Activated CD4-positive, alpha-beta T cell treated with anti-CD3 and anti-CD28 coated beads, Interleukin-2, amount 50 U/mL, for 48 hours (primary cell): ENCODE data around the gene CTPS1.

Source experiments
- DNase-seq, 2 experiments: peaks; one replicate each; pipeline ENCODE4 v3.0.0-alpha.2; 2020

CTPS1 gene

GRCh38 chr1:41003127-41003639, 23.7 kb downstream of the CTPS1 start:
- DNase-seq: no peak

- peak; percentile 86 to 91 for DNase-seq
These were observed 24.2 kb downstream of the CTPS1 start for GRCh38 chr1:41003640-41004220.

GRCh38 chr1:41005876-41006275, 26.4 kb downstream of the CTPS1 start:
- no peak for DNase-seq

DNA sequence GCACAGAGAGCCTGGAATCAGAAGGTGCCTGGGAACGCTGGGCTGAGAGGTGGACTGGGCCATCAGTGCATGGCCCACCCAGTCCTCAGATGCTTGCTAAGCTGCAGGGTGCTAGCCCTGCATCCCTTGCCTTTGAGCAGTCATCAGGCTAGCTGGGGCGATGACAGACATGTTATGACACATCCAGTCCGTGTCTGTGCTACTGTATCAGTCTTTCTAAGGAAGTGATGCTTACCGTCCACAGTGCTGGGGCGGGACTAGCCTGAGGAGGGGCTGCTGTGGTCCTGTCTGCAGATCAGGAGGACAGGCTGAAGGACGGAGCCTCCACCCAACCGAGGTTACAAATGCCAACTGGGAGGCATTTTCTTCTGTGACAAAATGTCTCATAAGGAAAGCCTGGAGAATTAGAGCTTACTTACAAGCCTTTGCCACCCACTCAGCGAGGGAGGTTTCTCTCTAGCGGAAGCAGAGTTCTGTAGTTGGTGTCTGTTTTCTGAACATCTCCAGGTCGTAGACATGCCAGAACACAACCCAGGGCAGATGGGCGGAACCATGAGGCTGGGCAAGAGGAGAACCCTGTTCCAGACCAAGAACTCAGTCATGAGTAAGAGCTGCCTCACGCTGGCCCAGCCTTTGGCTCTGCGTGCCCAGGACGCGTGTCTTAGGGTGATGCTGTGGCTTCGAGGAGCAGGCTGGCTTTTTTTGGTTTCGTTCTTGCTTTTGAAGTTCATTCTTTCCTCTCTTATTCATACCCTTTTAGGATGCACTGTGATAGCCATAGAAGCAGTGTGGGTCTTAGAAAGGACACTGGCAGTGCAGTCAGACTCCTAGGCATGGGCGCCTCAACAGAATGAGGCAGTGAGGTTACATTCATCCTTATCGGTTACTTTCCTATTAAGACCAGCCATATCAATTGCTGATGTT, 27.7 kb downstream of the CTPS1 start:
- DNase-seq: no peak

GRCh38 chr1:41009466-41009865, 30.0 kb downstream of the CTPS1 start:
- no peak for DNase-seq

GRCh38 chr1:41010345-41010744, 30.8 kb downstream of the CTPS1 start:
- no peak for DNase-seq

GRCh38 chr1:41013024-41013423, 33.5 kb downstream of the CTPS1 start:
- DNase-seq: no peak

- DNase-seq: no peak
These were observed 34.3 kb downstream of the CTPS1 start for GRCh38 chr1:41013796-41014195.

- no peak for DNase-seq
These were observed 35.4 kb downstream of the CTPS1 start for GRCh38 chr1:41014871-41015270.

GRCh38 chr1:41015281-41015896, 35.9 kb downstream of the CTPS1 start:
- no peak for DNase-seq

DNA sequence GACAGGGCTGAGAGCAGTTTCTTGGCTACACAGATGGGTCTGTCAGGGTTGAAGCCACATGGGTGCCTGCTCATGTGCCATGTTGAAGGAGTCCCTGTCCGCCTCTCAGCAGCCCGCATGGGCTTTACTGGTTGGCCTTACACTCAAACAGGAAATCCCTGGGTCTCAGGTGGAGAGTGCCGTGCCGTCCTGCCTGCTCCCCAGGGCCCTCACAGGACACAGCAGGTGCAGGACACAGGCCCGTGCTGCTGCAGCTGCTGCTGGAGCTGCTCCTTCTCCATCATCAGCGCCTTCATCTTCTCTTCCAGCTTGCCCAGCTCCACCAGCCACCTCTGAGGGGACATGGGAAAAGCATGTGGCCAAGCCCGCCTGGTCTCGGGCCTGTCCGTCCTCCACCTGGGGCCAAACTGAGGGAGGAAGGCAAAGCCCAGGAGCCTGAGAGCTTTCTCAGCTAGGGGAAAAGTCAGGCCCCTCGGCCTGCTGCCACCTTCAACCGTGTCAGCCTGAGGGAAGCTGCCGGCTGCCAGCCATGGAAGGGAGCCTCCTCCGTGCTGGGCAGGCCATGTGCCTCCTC, 36.5 kb downstream of the CTPS1 start:
- DNase-seq: no peak

DNA sequence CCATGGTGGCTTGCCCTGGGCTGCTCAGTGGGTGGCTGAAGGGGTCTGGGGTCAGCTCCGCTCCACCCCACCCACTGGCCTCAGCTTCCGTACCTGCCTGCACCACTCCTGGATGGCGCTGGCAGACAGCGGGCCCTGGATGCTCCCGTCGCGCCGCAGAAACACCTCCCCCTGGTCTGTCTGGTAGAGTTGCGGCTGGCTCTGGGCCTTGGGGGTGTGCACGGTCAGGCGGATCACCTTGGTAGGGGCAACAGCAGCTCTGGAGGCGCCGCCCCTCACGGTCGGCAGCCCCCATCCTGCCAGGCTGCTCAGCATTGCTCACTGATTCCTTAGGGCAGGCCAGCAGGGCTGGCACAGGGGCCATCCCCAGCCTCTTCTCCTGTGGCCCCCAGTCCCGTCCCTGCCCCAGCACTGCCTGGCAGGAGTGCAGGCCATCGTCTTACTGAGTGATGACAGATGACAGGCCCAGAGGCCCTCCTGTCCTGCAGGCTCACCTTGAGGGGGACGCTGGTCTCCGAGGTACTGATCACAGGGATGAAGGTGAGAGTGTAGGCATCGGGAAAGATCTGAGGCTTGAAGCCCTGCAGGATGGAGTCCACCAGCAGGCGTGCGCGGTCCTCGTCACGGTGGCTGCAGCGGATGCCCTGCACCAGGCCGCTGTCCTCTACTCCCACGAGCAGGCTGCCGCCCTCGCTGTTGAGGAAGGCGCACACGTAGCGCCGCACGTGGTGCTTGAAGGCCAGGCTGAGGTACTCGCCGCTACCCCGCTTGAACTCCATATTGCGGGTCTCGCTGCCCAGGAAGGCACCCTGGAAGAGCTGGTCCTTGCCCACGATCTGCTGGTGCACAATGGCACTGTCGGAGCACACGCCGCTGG, 37.9 kb downstream of the CTPS1 start:
- DNase-seq: no peak

DNA sequence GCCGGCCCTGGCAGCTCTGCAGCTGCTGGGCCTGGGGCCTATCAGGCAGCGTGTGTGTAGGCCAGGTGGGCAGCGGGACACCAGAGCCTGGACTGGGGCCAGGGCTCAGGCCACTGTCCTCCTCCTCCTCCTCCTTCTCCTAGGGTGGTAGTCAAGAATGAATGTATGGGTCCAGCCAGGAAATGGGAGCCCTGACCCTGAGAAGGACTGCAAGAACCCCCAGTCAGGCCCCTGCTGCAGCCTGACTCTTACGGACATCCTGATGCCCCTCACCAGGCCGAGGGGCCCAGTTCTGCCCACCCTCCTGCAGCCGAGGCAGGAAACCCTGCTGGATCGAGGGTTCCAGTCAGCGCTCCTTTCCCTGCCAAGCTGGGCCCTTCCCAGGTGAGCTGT, 38.5 kb downstream of the CTPS1 start:
- DNase-seq: no peak

DNA sequence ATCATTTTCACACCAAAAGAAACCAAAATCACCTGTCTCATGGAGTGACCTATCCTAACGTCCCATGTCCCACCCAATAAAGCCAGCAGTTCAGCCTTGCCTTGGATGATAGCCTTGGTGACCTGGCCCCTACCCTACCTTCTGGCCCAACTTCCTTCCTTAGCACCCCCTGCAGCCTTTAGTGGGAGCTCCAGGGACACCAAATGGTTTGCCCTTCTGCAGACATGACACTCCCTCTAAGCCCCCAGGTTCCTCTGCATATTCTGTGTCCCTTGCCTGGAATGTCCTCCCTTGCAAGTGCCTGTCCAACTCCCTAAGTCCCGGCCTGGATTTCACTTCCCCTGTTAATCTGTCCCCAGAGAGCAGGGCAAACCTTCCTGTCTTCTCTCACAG, 39.9 kb downstream of the CTPS1 start:
- DNase-seq: no peak

DNA sequence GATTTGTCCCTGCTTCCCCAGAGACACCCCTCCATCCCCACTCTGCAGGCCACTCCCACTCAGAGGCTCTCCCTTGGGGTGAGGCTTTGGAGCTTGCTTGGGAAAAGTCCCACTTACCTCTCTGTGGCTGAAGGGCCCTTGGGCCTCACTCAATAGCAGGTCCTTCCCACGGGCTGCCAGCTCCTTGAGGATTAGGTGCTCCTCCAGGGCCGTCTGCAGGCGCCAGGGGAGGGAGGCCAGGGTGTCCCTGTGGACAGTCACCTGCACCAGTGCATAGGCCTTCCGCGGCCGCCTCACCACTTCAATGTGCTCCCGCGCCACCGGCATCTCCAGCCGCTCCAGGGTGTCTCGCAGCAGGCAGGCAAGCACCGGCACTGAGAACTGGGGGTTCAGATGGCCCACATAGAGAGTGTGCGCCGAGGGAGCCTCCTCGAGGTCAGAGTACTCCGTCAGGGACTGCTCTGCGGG, 40.6 kb downstream of the CTPS1 start:
- DNase-seq: no peak

GRCh38 chr1:41020654-41021053, 41.2 kb downstream of the CTPS1 start:
- DNase-seq: no peak

- DNase-seq: no peak
These were observed 42.2 kb downstream of the CTPS1 start, which contains the start of gene SLFNL1 for GRCh38 chr1:41021526-41022308. SLFNL1 (minus strand) TSS chr1:41021725; CDS start chr1:41020660, 1,065 bp downstream.

GRCh38 chr1:41022424-41022823, 42.9 kb downstream of the CTPS1 start:
- DNase-seq: no peak

DNA sequence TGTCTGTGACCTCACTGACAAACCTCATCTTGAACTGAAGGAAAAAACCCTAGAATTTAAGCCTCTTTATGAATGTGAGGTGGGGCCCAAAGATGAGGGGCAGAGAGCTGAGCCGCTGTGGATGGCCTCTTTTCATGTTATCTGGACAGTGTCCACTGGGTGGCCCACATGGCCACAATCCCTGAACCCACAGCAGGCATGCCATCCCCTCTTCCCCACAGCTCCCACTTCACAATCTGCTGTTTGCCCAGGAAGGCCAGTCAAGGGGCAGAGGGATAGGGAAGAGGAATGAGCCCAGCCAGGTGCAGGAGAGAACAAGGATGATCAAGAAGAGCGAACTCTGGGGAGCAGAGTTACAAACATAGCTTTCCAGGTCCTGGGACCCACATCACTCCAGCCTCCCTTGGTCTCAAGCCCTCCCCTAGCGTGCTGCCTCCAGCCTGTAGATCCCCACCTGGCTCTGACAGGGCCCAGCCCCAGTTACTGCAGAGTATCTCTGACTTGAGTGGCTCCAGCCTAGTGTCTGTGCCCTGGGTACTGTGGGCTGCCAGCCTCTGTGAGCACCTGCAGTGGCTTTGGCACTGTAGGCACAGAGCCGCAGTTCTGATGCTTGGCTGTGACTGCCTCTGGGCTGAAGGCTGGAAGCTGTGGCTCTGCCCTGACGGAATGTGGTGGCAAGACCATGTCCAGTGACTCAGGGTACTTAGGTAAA, 43.9 kb downstream of the CTPS1 start:
- DNase-seq: no peak

- no peak for DNase-seq
These were observed 45.5 kb downstream of the CTPS1 start for GRCh38 chr1:41024953-41025352.
